A673 (cell line): ENCODE measurements around the gene EXOC3. TPM values are rescaled to one million over a fixed set of nuclear protein-coding genes. Genes with fewer than 3 reads are reported as not detected.

ENCODE experiments used
- BruUV-seq: library from RNA; stranded (reverse); fragments of 400-500 nt; replicated peaks from 2 replicates; lab custom pipeline; 2021; lab: Mats Ljungman, UMichigan
- CTCF ChIA-PET: fragments of 300-600 bp; sonication (Branson Sonifier 250); formaldehyde crosslinking; loops from one replicate; lab custom pipeline; 2022; ENCODE audit warnings: antibody characterized with exemption; lab: Charles Lee
- POLR2A ChIA-PET: fragments of 300-600 bp; sonication (Branson Sonifier 250); formaldehyde crosslinking; loops from one replicate; lab custom pipeline; 2022; ENCODE audit warnings: antibody characterized with exemption; ENCODE audit not compliant: low non-redundant PET; lab: Charles Lee
- DNase-seq: peaks from one replicate; pipeline ENCODE4 v3.0.0-alpha.2; 2015; ENCODE audit warnings: low spot score
- H3K27ac ChIP-seq: fragments of 200-600 bp; sonication (generic); 2 replicates; pipeline ENCODE4 v1.5.1; 2016; ENCODE audit warnings: mixed run types, low read depth, mild to moderate bottlenecking, mixed read lengths, antibody characterized with exemption, low read length; ENCODE audit not compliant: poor library complexity, severe bottlenecking
- H3K27me3 ChIP-seq: fragments of 200-600 bp; sonication (generic); replicated peaks from 2 replicates; pipeline ENCODE4 v1.6.1; 2017; ENCODE audit warnings: mixed run types, low read depth, mild to moderate bottlenecking, mixed read lengths, antibody characterized with exemption, low read length; ENCODE audit not compliant: insufficient read depth, poor library complexity
- H3K36me3 ChIP-seq: fragments of 200-600 bp; sonication (generic); 2 replicates; pipeline ENCODE4 v1.6.1; 2016; ENCODE audit warnings: mixed run types, mild to moderate bottlenecking, mixed read lengths, antibody characterized with exemption, low read length; ENCODE audit not compliant: insufficient read depth, poor library complexity, severe bottlenecking
- H3K4me1 ChIP-seq: fragments of 200-600 bp; sonication (generic); 2 replicates; pipeline ENCODE4 v1.6.1; 2017; ENCODE audit warnings: mixed run types, mild to moderate bottlenecking, mixed read lengths, antibody characterized with exemption, low read length; ENCODE audit not compliant: insufficient read depth, poor library complexity, severe bottlenecking
- H3K4me3 ChIP-seq: fragments of 200-600 bp; sonication (generic); 2 replicates; pipeline ENCODE4 v1.5.1; 2016; ENCODE audit warnings: low read depth, mixed run types, mild to moderate bottlenecking, mixed read lengths, low read length; ENCODE audit not compliant: poor library complexity, severe bottlenecking
- H3K9me3 ChIP-seq: fragments of 200-600 bp; sonication (generic); 2 replicates; pipeline ENCODE4 v1.6.1; 2016; ENCODE audit warnings: mixed run types, low read depth, mild to moderate bottlenecking, mixed read lengths, antibody characterized with exemption, low read length; ENCODE audit not compliant: poor library complexity, severe bottlenecking
- EZH2 ChIP-seq: fragments of 200-600 bp; sonication (generic); IDR thresholded peaks from 2 replicates; pipeline ENCODE4 v1.6.1; 2017; ENCODE audit warnings: borderline replicate concordance, low read depth, mild to moderate bottlenecking, mixed read lengths, antibody characterized with exemption, low read length; ENCODE audit not compliant: poor library complexity, severe bottlenecking
- intact Hi-C: fragments of 100-400 bp; cut with micrococcal nuclease; formaldehyde crosslinking; loops from one replicate; pipeline ENCODE4 v1.10.0; 2022; ENCODE audit not compliant: unreplicated experiment
- total RNA-seq: library from RNA; stranded (reverse); gene quantifications from 2 replicates; pipeline ENCODE4 v1.2.3, GENCODE V29; 2021
- TF ChIP-seq, protein P1 (sequence below): fragments of 300-800, 200-600 bp; sonication (generic); conservative IDR thresholded peaks from 2 replicates; pipeline ENCODE4 v1.5.1; 2017; ENCODE audit warnings: low read depth, mild to moderate bottlenecking, antibody characterized with exemption, low read length, moderate library complexity, mixed read lengths

Gene EXOC3
- total RNA-seq, 1 experiment from 2014 or later, result 46.7 TPM

DNA sequence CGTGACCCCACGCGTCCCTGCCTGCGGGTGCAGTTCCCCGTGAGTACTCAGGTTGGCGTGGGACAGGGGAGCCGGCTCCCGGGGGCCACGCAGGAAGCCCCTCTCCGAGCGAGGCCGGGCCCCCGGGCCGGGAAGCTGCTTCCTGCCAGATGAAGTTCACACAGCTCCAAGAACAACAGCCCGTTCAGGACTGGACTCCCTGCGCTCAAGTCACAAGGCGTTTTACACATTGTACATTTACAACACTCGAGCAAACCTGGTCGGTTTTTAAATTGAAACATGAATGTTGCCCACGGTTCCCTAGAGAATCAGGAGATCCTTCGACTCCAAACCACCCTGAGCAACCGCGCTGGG lies 58.8 kb downstream of the EXOC3 start:
- H3K9me3 ChIP-seq, result no peaks in the 10 kb centered on the region
- DNase-seq, result no peak
- TF ChIP-seq EZH2, result no peak
- TF ChIP-seq, protein P1, sequence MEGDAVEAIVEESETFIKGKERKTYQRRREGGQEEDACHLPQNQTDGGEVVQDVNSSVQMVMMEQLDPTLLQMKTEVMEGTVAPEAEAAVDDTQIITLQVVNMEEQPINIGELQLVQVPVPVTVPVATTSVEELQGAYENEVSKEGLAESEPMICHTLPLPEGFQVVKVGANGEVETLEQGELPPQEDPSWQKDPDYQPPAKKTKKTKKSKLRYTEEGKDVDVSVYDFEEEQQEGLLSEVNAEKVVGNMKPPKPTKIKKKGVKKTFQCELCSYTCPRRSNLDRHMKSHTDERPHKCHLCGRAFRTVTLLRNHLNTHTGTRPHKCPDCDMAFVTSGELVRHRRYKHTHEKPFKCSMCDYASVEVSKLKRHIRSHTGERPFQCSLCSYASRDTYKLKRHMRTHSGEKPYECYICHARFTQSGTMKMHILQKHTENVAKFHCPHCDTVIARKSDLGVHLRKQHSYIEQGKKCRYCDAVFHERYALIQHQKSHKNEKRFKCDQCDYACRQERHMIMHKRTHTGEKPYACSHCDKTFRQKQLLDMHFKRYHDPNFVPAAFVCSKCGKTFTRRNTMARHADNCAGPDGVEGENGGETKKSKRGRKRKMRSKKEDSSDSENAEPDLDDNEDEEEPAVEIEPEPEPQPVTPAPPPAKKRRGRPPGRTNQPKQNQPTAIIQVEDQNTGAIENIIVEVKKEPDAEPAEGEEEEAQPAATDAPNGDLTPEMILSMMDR, result no peak
- CTCF ChIA-PET, result no interaction called here
- H3K36me3 ChIP-seq, result no peaks in the 10 kb centered on the region
- H3K4me1 ChIP-seq, result no peaks in the 10 kb centered on the region
- intact Hi-C loops, result no loop called here
- POLR2A ChIA-PET, result no interaction called here
- H3K27ac ChIP-seq, result no peak overlapping the region
- H3K4me3 ChIP-seq, result no peak overlapping the region
- no TSS peak for BruUV-seq
- peaks cover 7% of the 10 kb centered on the region for H3K27me3 ChIP-seq

DNA sequence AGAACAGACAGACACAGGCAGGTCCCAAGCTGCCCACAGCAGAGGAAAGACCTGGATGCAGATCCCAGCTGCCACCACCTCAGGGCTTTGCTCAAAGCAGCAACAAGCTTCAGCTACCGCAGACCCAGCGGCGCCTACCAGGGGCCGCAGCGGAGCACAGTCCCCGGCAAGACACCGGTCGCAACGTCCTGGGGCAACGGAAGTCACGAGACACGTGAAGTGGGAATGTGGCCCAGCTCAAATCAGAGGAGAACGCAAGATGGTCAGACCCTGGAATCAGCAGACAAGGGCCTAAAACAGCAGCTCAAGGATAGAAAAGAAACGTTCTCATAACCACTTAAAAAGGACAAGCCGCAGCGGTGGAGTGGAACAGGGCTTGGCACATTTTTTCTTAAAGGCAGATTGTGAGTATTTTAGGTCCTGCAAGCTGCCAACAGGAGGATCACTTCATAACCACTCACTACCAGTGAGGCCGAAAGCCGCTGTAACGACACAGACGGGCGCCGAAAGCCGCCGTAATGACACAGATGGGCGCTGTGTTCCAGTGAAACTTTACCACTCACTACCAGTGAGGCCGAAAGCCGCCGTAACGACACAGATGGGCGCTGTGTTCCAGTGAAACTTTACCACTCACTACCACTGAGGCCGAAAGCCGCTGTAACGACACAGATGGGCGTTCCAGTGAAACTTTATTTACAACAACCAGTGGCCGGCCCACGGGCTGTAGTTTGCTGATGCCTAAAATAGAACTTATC lies 59.5 kb downstream of the EXOC3 start:
- TF ChIP-seq, protein P1, result no peak
- TF ChIP-seq EZH2, result no peak
- Histone ChIP-seq H3K27me3 (peaks cover 4% of the 10 kb centered on the region), H3K9me3 (no peaks in the 10 kb centered on the region), H3K27ac (no peak overlapping the region), H3K4me1 (no peaks in the 10 kb centered on the region), H3K4me3 (no peak overlapping the region), H3K36me3 (no peaks in the 10 kb centered on the region)
- DNase-seq, result no peak
- intact Hi-C loops, result no loop called here
- ChIA-PET POLR2A (no interaction called here), CTCF (no interaction called here)
- BruUV-seq, result no TSS peak

DNA sequence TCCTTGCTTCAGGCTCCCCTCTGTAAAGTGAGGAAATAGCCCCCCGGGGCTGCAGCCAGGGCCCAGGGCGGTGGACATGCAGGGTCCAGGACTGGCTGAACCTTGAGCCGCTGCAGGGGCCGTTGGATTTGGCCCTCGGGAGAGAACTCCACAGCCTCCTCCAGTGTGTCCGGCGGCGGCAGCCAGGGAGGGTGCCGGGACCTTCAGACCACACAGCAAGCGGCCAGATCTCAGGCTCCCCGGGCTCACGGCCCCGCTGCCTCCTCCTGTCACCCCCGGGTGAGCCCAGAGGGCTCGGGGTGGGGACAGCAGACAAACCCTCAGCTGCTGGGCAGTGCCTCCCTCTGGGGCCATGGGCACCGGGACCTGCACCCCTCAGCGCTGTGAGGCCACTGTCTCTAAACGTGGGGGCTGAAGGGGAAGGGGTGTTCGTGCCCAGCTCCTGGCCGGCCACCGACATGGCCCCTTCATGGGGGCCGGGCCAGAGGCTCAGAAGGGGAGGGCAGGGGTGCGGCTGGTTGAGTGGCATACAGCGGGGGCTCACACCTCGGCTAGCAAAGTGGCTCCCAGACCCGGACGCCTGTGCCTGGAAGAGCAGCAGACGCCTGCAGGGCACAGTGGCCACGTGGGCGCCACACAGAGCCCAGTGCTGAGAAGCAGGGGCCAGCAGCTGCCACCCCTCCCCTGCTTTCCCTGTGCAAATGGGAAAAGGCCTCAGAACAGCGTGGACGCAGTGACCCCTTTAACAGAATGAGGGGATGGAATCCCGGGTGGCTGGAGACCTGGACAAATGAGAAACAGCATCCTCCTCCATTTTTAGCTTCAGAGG lies 61.6 kb downstream of the EXOC3 start:
- POLR2A ChIA-PET, result no interaction called here
- Histone ChIP-seq H3K4me3 (no peak overlapping the region), H3K27me3 (no peaks in the 10 kb centered on the region), H3K9me3 (no peaks in the 10 kb centered on the region), H3K27ac (no peak overlapping the region), H3K4me1 (no peaks in the 10 kb centered on the region), H3K36me3 (no peaks in the 10 kb centered on the region)
- TF ChIP-seq EZH2, result no peak
- TF ChIP-seq, protein P1, result no peak
- CTCF ChIA-PET, result no interaction called here
- intact Hi-C loops, result no loop called here
- no TSS peak for BruUV-seq
- no peak for DNase-seq
